AG04449 (cell line): ENCODE results near the gene ALOX15.
"Not testable (repeated sequence)": the region's sequence is repeated elsewhere in the genome, so short reads cannot be mapped to it uniquely, and the experiment has no call there.

Experiments
- CTCF ChIA-PET: fragments of 350-600 bp; formaldehyde crosslinking; extraction: SDS; loops from one replicate; lab custom pipeline; 2021; ENCODE audit warnings: antibody characterized with exemption; lab: Yijun Ruan, JAX
- POLR2A ChIA-PET: fragments of 400-600, 350-600 bp; formaldehyde crosslinking; extraction: SDS; loops from one replicate; lab custom pipeline; 2020; ENCODE audit warnings: antibody characterized with exemption, inconsistent platforms; lab: Yijun Ruan, JAX
- DNase-seq: peaks from one replicate; pipeline ENCODE4 v3.0.0-alpha.2; 2010; ENCODE audit warnings: low read depth, low spot score
- H3K4me3 ChIP-seq: 2 replicates; pipeline ENCODE4 v1.5.1; 2011; ENCODE audit warnings: low read depth, mild to moderate bottlenecking, control low read depth, low read length
- CTCF ChIP-seq: IDR thresholded peaks from one replicate; pipeline ENCODE4 v1.5.1; 2011; ENCODE audit warnings: mild to moderate bottlenecking, moderate library complexity, low read length, control low read depth, inconsistent platforms; ENCODE audit not compliant: insufficient read depth; ENCODE audit errors: missing control alignments

Gene ALOX15

GRCh38 chr17:4625181-4625617 lies 16.3 kb downstream of the ALOX15 start:
- no peak for TF ChIP-seq CTCF
- ChIA-PET POLR2A (no interaction called here), CTCF (interaction anchor here (1.0 to 7.2 kb wide), 20 partner anchors 9 to 206 kb away, joined by 3 to 268 read pairs (median 8); partner anchors contain the start of gene ALOX15)
- no peak for DNase-seq
- no peak overlapping the region for H3K4me3 ChIP-seq

- H3K4me3 ChIP-seq, POLR2A ChIA-PET, DNase-seq: not testable (repeated sequence)
- CTCF ChIA-PET = interaction anchor here (1.0 to 7.2 kb wide), 16 partner anchors 9 to 205 kb away, joined by 4 to 268 read pairs (median 10); no protein-coding TSS in a partner anchor
Measured at GRCh38 chr17:4624451-4624911, 17.0 kb downstream of the ALOX15 start.

GRCh38 chr17:4623249-4623648 lies 18.2 kb downstream of the ALOX15 start:
- ChIA-PET POLR2A (no interaction called here), CTCF (interaction anchor here (1.2 to 7.2 kb wide), 4 partner anchors 14 to 203 kb away, joined by 3 to 268 read pairs (median 19); no protein-coding TSS in a partner anchor)
- no peak overlapping the region for H3K4me3 ChIP-seq
- no peak for TF ChIP-seq CTCF
- DNase-seq = no peak

GRCh38 chr17:4622375-4622774 lies 19.1 kb downstream of the ALOX15 start:
- CTCF ChIA-PET = interaction anchor here (1.2 to 7.2 kb wide), 4 partner anchors 13 to 202 kb away, joined by 3 to 268 read pairs (median 19); no protein-coding TSS in a partner anchor
- no peak for TF ChIP-seq CTCF
- POLR2A ChIA-PET = no interaction called here
- H3K4me3 ChIP-seq = no peak overlapping the region
- no peak for DNase-seq

GRCh38 chr17:4620531-4621101 lies 20.9 kb downstream of the ALOX15 start:
- H3K4me3 ChIP-seq = no peak overlapping the region
- ChIA-PET POLR2A (no interaction called here), CTCF (interaction anchor here (0.7 to 7.2 kb wide), 4 partner anchors 53 to 200 kb away, joined by 3 to 268 read pairs (median 6); no protein-coding TSS in a partner anchor)
- no peak for TF ChIP-seq CTCF
- DNase-seq = no peak

- TF ChIP-seq CTCF = no peak
- ChIA-PET CTCF (interaction anchor here (0.6 to 1.2 kb wide), 2 partner anchors 47 to 197 kb away, joined by 3 to 4 read pairs; no protein-coding TSS in a partner anchor), POLR2A (no interaction called here)
- no peak for DNase-seq
- H3K4me3 ChIP-seq = no peak overlapping the region
Measured at GRCh38 chr17:4617590-4618351, 23.7 kb downstream of the ALOX15 start.
